Thoracic aorta (tissue), 2 donors: ENCODE measurements around the gene OXTR. TPM values are rescaled to one million over a fixed set of nuclear protein-coding genes. Genes with fewer than 3 reads are reported as not detected.

Source experiments
- ATAC-seq: fragments of 150-250 bp; one replicate; pipeline ENCODE4 v1.8.0; 2017; ENCODE audit warnings: low read depth; ENCODE audit not compliant: insufficient number of reproducible peaks, low FRiP score
- DNase-seq: peaks from one replicate; pipeline ENCODE4 v3.0.0-alpha.2; 2020; ENCODE audit warnings: low spot score
- H3K27ac ChIP-seq, 2 donors: fragments of 200-600 bp; sonication (generic); 1 replicate in 1 of 2; 2 replicates in 1 of 2; pipeline ENCODE4 v1.5.1; 2016; ENCODE audit warnings: mild to moderate bottlenecking in 2 of 2, moderate library complexity in 2 of 2
- H3K27me3 ChIP-seq: fragments of 200-600 bp; sonication (generic); replicated peaks from 2 replicates; pipeline ENCODE4 v1.6.0; 2016; ENCODE audit warnings: mild to moderate bottlenecking; ENCODE audit not compliant: insufficient read depth
- H3K36me3 ChIP-seq: fragments of 200-600 bp; sonication (generic); one replicate; pipeline ENCODE4 v1.5.1; 2016
- H3K4me1 ChIP-seq, 2 donors: fragments of 200-600 bp; sonication (generic); 1 replicate in 1 of 2; 2 replicates in 1 of 2; pipeline versions ENCODE4 v1.5.1 to v1.6.0; 2016; ENCODE audit warnings: low read depth in 2 of 2, mild to moderate bottlenecking in 1 of 2; ENCODE audit not compliant: control insufficient read depth in 1 of 2
- H3K4me3 ChIP-seq: fragments of 200-600 bp; sonication (generic); 2 replicates; pipeline ENCODE4 v1.5.1; 2016; ENCODE audit warnings: mild to moderate bottlenecking
- H3K9me3 ChIP-seq: fragments of 200-600 bp; sonication (generic); 2 replicates; pipeline ENCODE4 v1.5.1; 2016
- CTCF ChIP-seq: fragments of 200-600 bp; sonication (generic); IDR thresholded peaks from one replicate; pipeline ENCODE4 v1.5.1; 2019; ENCODE audit warnings: antibody characterized with exemption
- total RNA-seq, 2 donors: library from RNA; depleted of rRNA; stranded (reverse); fragments of >200 nt; gene quantifications; one replicate each; pipeline versions ENCODE4 v1.1.0 to v1.2.3, GENCODE V29; 2016

OXTR gene
- total RNA-seq, 2 donors from 2014 or later = 2.3 to 55.1 TPM

GRCh38 chr3:8712908-8713255, 56.5 kb downstream of the OXTR start:
- H3K36me3 ChIP-seq = no peaks in the 10 kb centered on the region
- no peak for TF ChIP-seq CTCF
- H3K9me3 ChIP-seq = no peaks in the 10 kb centered on the region
- H3K27me3 ChIP-seq = no peaks in the 10 kb centered on the region
- H3K4me3 ChIP-seq = no peak overlapping the region
- ATAC-seq (no peak), DNase-seq (no peak)
- no peaks in the 10 kb centered on the region for H3K4me1 ChIP-seq
- H3K27ac ChIP-seq = no peak overlapping the region

- Histone ChIP-seq H3K36me3 (no peaks in the 10 kb centered on the region), H3K4me1 (no peaks in the 10 kb centered on the region), H3K27ac (no peak overlapping the region), H3K27me3 (no peaks in the 10 kb centered on the region), H3K4me3 (no peak overlapping the region), H3K9me3 (no peaks in the 10 kb centered on the region)
- ATAC-seq (no peak), DNase-seq (no peak)
- TF ChIP-seq CTCF = no peak
Measured at GRCh38 chr3:8712045-8712907, 57.1 kb downstream of the OXTR start.

GRCh38 chr3:8709801-8710507, 59.5 kb downstream of the OXTR start:
- no peak for ATAC-seq
- H3K4me3 ChIP-seq = no peak overlapping the region
- H3K27me3 ChIP-seq = no peaks in the 10 kb centered on the region
- no peak for DNase-seq
- H3K27ac ChIP-seq = no peak overlapping the region
- no peak for TF ChIP-seq CTCF
- no peaks in the 10 kb centered on the region for H3K4me1 ChIP-seq
- H3K9me3 ChIP-seq = no peaks in the 10 kb centered on the region
- no peaks in the 10 kb centered on the region for H3K36me3 ChIP-seq

GRCh38 chr3:8709287-8709686, 60.1 kb downstream of the OXTR start:
- H3K9me3 ChIP-seq = no peaks in the 10 kb centered on the region
- ATAC-seq (no peak), DNase-seq (no peak)
- no peaks in the 10 kb centered on the region for H3K36me3 ChIP-seq
- TF ChIP-seq CTCF = no peak
- no peak overlapping the region for H3K4me3 ChIP-seq
- no peaks in the 10 kb centered on the region for H3K4me1 ChIP-seq
- no peak overlapping the region for H3K27ac ChIP-seq
- H3K27me3 ChIP-seq = no peaks in the 10 kb centered on the region

- no peak for ATAC-seq
- DNase-seq = no peak
- Histone ChIP-seq H3K27ac (no peak overlapping the region), H3K36me3 (no peaks in the 10 kb centered on the region), H3K27me3 (no peaks in the 10 kb centered on the region), H3K4me3 (no peak overlapping the region), H3K4me1 (no peaks in the 10 kb centered on the region), H3K9me3 (no peaks in the 10 kb centered on the region)
- TF ChIP-seq CTCF = no peak
Measured at GRCh38 chr3:8705575-8705974, 63.8 kb downstream of the OXTR start.
